Activated naive CD4-positive, alpha-beta T cell treated with anti-CD3 and anti-CD28 coated beads, Interleukin-2, amount 50 U/mL, for 72 hours (primary cell): ENCODE measurements around the gene HHIPL1. TPM values are rescaled to one million over a fixed set of nuclear protein-coding genes. Genes with fewer than 3 reads are reported as not detected.
A peak's percentile ranks its signal among the peaks of the same experiment; 100 is the strongest.

Experiments used
- ATAC-seq, 2 donors: fragments of 150-1000 bp; cut with Tn5 transposase; 2 replicates each; pipeline ENCODE4 v1.10.0; 2021; ENCODE audit warnings: mild to moderate bottlenecking in 2 of 2, moderate library complexity in 2 of 2
- DNase-seq, 2 donors: peaks; one replicate each; pipeline ENCODE4 v3.0.0; 2021 to 2022; ENCODE audit warnings: low spot score in 2 of 2
- H3K27ac Mint-ChIP-seq, 2 donors: one replicate each; pipeline ENCODE4 v1.8.0; 2022; ENCODE audit warnings: mild to moderate bottlenecking in 2 of 2, mixed read lengths in 2 of 2
- H3K36me3 Mint-ChIP-seq, 2 donors: one replicate each; pipeline ENCODE4 v1.8.0; 2022; ENCODE audit warnings: mixed read lengths in 2 of 2
- H3K9me3 Mint-ChIP-seq, 2 donors: one replicate each; pipeline ENCODE4 v1.8.0; 2022; ENCODE audit warnings: mixed read lengths in 2 of 2
- total RNA-seq, 2 donors: library from RNA; stranded (reverse); gene quantifications; one replicate each; pipeline ENCODE4 v1.2.3, GENCODE V29; 2022

HHIPL1 gene
- total RNA-seq, 2 donors from 2014 or later = 0.16 to 0.32 TPM

DNA sequence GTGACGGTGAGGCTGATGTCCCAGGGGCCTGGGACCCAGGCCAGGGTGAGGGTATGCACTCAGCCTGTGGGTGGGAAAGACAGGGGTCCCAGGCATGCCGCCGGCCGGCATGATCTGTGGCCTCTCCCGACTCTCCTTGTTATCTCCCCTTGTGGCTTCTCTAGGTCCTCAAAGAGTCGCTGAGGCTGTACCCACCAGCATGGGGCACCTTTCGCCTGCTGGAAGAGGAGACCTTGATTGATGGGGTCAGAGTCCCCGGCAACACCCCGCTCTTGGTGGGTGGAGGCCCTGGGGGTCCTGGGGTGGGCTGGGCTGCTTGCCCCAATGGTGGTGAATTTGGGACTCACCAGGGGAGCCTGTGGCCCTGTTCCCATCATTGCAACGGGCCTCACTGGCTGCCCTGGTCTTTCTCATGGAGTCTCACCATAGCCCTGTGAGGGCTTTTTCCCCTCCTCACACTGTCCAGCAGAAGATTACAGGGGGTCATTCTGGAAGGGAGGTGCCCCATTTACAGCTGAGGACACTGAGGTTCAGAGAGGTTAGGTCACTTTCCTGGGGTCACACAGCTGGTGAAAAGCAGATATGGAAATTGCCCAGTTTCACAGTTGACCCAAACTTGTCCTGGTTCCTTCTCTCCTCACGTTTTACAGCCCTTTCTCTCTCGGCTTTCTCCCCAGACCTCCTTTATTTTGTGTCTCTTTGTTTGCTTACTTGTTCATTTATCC is 77.0 kb downstream of the HHIPL1 start:
- no peak for ATAC-seq
- peak in 1 of 2 donors; percentile 42 for DNase-seq
- H3K9me3 Mint-ChIP-seq = no peaks in the 10 kb centered on the region
- H3K36me3 Mint-ChIP-seq = no peaks in the 10 kb centered on the region
- H3K27ac Mint-ChIP-seq = no peak overlapping the region

DNA sequence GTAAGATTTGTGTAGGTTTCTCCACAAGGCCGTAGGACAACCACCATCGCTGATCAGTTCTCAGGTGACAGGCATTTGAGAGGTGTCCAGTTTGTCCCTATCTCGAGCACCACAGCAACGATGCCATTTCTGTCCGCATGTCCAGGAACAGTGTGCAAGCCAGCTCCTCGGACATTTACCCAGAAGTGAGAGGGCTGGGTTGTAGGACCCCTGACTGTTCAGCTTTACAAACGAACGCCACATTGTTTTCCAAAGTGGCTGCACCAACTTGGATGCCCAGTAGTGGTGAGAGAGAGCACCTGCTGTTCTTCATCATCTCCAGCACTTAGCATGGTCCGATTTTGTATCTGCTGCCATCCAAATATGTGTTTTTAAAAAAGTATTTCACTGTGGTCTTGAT is 77.8 kb downstream of the HHIPL1 start:
- DNase-seq = peak in 1 of 2 donors; percentile 9

DNA sequence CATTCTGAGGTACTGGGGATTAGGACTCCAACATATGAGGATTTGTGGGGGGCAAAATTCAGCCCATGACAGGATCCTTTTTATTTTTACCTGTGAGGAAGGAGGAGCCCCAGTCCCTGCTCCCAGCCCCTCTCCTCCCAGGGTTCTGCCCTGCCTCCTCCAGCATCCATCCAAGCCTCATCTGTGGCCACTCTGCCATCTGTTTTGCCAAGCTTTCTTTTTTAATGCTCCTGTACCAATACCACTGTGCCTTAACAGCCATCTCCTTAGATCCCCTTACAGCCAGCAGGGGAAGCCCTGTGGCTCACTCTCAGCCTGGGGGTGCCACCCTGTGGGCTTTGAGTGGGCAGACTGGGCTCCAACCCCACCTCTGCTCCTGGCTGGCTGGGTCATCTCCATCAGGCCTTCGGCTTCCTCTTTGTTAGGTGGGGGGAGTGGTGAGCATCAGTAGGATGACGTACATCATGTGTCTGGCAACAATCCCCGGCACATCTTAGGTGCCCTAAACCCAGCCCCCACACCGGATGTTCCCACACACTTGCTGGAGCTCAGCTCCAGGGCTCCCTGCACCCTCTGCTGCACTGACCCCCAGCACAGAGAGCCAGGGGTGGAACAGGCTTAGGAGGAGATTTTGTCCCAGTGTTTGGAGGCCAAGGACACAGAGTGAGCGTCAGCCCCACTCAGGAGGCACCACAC is 79.4 kb downstream of the HHIPL1 start:
- no peaks in the 10 kb centered on the region for H3K9me3 Mint-ChIP-seq
- no peak for ATAC-seq
- DNase-seq = peak in 1 of 2 donors; percentile 21
- H3K36me3 Mint-ChIP-seq = no peaks in the 10 kb centered on the region
- no peak overlapping the region for H3K27ac Mint-ChIP-seq

More for the DNA sequence above, 77.8 kb downstream of the HHIPL1 start:
- no peaks in the 10 kb centered on the region for H3K9me3 Mint-ChIP-seq
- no peak overlapping the region for H3K27ac Mint-ChIP-seq
- no peaks in the 10 kb centered on the region for H3K36me3 Mint-ChIP-seq
- ATAC-seq = no peak

DNA sequence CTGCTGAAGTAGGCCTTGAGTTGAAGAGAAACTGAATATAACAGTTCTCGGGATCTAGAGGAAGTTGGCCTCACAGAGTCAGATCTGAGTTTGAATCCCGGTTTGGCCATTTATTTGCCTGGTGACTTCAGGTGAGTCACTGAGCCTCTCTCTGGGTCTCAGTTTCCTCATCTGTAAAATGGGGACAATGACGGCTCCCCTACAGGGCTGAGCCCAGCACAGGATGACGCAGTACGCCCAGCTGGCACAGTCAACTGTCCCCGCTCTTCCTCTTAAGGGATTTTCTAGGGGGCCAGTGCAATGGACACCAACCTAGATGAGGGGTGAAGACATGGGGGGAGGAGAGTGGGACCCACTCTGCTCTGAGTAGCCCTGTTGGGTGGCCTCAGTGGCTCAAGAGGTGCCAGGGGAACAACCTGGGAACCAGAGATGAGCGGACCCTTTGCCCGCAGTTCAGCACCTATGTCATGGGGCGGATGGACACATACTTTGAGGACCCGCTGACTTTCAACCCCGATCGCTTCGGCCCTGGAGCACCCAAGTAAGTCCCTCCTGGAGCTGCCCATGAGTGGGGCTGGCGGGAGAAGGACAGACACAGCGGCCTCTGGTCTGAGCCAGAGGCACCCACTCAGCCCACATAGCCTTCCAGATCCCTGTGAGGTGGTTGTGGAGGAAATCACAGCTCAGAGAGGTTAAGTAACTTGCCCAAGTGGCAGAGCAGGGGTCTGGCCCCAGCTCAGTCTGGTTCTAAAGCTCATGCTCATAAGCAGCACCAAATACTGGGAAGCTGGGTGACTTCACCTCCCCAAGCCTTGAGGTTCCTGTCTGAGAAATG is 80.2 kb downstream of the HHIPL1 start:
- ATAC-seq (no peak), DNase-seq (peak in 1 of 2 donors; percentile 30)
- H3K9me3 Mint-ChIP-seq = no peaks in the 10 kb centered on the region
- no peaks in the 10 kb centered on the region for H3K36me3 Mint-ChIP-seq
- no peak overlapping the region for H3K27ac Mint-ChIP-seq

DNA sequence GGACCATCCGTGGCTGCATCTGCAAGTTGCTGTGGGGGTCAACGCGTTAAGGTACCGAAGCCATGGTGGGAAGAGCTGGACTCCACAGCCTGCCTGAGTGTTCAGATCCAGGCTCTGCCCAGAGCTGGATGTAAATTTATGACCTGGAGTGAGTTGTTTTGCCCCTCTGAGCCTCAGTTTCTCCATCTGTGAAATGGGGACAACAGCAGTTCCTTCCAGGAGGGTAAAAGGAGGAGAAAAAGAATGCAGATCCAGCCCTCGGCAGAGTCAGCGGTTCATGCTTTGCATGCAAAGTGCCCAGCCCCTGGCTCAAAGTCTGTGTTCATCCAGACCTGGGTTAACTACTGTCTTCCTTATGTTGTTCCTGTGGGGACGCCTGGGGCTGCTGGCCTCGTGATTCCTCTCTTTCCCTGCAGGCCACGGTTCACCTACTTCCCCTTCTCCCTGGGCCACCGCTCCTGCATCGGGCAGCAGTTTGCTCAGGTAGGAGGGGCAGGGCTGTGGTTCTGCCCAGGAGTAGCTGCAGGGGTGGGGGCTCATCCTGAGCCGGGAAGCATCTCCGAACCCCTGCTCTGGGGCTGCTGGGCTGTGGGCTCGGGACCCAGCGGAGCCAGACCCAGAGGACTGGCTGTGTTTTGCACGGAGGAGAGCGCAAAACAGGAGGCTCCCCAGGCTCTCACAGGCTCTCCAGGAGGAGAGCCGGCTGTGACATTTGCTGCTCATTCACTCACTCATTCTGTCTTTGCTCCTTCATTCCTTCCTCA is 81.0 kb downstream of the HHIPL1 start:
- Mint-ChIP-seq H3K27ac (no peak overlapping the region), H3K36me3 (no peaks in the 10 kb centered on the region), H3K9me3 (no peaks in the 10 kb centered on the region)
- no peak for ATAC-seq
- peak in 1 of 2 donors; percentile 38 for DNase-seq

DNA sequence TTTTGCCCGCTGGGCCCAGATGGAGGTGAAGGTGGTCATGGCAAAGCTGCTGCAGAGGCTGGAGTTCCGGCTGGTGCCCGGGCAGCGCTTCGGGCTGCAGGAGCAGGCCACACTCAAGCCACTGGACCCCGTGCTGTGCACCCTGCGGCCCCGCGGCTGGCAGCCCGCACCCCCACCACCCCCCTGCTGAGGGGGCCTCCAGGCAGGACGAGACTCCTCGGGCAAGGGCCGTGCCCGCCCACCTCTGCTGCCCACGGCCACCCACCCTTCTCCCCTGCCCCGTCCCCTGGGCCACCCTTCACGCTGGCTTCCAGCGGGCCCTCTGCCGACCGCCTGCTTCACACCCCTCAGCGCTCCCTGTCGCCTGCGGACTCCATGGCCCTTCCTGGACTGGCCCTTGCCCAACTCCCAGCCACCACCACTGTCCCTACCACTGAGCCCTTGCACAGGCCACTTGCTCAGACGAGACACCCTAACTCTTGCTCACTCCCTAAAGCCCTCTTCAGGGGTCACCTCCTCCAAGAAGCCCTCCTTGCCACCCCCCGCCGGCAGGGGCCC is 81.7 kb downstream of the HHIPL1 start:
- Mint-ChIP-seq H3K27ac (no peak overlapping the region), H3K9me3 (no peaks in the 10 kb centered on the region), H3K36me3 (no peaks in the 10 kb centered on the region)
- ATAC-seq = no peak
- DNase-seq = peak in 1 of 2 donors; percentile 52

DNA sequence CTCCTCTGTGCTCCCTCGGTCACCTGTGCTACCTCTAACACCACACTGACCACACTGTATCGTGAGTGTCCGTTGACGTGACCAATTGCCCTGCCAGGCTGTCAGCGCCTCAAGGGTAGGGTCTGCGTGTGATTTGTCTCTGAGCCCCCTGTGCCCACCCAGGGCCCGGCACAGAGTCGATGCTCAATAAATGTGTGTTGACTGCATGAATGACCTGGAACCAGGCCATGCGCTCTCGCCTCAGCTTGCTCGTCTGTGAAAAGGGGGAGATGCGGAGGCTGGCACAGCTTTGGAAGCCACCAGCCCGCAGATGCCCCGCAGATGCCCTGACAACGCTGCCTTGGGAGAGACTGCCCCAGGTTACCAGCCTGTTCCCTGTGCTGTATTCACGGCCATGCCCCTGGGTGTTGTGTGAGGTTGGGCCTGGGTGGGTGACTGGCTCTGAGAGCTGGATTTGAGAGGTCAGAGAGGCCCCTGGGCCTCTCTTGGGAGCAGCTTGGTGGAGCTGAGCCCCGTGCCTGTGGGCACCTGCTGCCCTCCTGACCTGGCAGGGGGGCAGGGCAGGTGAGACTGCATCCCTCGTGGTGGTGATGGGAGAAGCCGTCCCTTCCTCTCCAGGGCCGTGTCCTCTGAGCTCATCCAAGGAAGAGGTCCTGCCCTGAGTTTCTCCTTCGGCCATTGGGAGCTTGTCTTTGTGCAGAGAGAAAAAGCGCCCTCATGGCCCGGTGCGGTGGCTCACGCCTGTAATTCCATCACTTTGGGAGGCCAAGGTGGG is 82.4 kb downstream of the HHIPL1 start:
- peak in 1 of 2 donors; percentile 49 for DNase-seq
- no peaks in the 10 kb centered on the region for H3K36me3 Mint-ChIP-seq
- ATAC-seq = no peak
- H3K9me3 Mint-ChIP-seq = no peaks in the 10 kb centered on the region
- H3K27ac Mint-ChIP-seq = no peak overlapping the region

DNA sequence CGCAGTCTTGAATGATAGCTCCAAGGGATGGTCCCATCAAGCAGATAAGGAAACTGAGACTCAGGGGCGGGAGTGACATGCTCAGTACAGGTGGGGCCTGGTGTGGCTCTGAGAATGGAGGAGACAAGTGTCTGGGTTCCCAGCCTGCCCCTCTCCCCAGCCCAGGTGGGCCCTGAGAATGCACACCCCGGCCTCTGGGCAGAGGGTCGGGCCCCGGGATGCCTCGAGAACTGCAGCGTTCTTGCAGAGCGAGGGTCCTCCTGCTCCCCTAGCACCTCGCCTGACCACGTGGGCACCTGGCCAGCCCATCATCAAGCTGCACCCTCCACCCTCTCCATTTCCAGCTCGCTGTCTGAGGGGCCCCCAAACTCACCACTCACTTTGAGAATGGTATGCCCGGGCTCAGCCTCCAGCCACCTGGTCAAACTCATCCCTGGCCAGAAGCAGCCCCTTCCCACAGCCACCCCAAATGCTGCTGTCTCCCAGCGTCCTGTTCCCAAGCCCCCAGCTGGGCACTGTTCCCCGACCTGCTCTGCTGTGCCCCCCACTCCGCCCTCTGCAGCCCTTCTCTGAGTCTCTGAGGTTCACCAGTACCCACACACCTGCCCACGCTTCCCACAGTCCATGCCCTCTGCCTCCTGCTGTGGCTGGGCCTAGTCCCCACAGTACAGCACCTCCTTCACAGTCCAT is 83.4 kb downstream of the HHIPL1 start:
- Mint-ChIP-seq H3K27ac (no peak overlapping the region), H3K9me3 (no peaks in the 10 kb centered on the region), H3K36me3 (no peaks in the 10 kb centered on the region)
- DNase-seq (peak in 1 of 2 donors; percentile 40), ATAC-seq (no peak)

DNA sequence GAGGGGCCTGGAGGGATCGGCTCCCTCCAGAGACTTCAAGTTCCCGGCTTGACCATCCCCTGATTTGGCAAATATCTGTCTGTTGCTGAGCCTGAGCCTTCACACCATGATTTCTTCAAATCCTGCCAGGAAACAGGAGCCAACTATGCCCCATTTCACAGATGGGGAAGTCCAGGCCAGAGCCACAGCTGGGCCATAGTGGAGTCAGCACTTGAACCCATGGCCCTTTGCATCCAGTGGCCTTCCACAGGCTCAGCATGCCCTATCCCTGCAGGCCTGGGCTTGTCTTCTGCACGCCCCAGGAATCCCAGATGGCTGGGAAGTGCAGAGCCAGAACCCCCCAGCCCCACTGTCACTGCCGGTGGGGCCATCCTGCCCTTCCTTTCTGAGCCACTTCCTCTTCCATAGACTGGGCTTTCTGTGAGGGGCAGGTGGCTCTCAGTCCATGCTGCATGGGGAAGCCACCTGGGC is 84.1 kb downstream of the HHIPL1 start:
- no peak overlapping the region for H3K27ac Mint-ChIP-seq
- ATAC-seq = no peak
- DNase-seq = peak in 1 of 2 donors; percentile 14
- H3K9me3 Mint-ChIP-seq = no peaks in the 10 kb centered on the region
- no peaks in the 10 kb centered on the region for H3K36me3 Mint-ChIP-seq

Other genes with a start within 250 kb of the HHIPL1 start
- 10 to 100 TPM; 42.3 to 49.8 TPM for gene SETD3, start 164.3 kb upstream of the HHIPL1 start, total RNA-seq
- 10 to 100 TPM; 86.8 to 90.8 TPM for gene CCNK, start 163.7 kb upstream of the HHIPL1 start, total RNA-seq
- 1 to 10 TPM; 5.1 to 8.4 TPM for gene CCDC85C, start 40.9 kb upstream of the HHIPL1 start, total RNA-seq
- under 1 TPM; 0.14 to 0.21 TPM for gene CYP46A1, start 39.2 kb downstream of the HHIPL1 start, total RNA-seq
- gene EML1, start 148.3 kb downstream of the HHIPL1 start, total RNA-seq = 1 to 10 TPM in 1 of 2 donors, not detected in 1; 2.2 TPM